GM23338 (cell line): ENCODE data around the gene C22orf15. TPM values are rescaled to one million over a fixed set of nuclear protein-coding genes. Genes with fewer than 3 reads are reported as not detected.

Source experiments
- ATAC-seq: fragments of 200-7000 bp; cut with Tn5 transposase; 3 replicates; pipeline ENCODE4 v1.9.1; 2020
- DNase-seq: peaks from one replicate; pipeline ENCODE4 v3.0.0-alpha.2; 2015; ENCODE audit warnings: low spot score
- H2AFZ ChIP-seq: fragments of 200-600 bp; sonication (generic); 2 replicates; pipeline ENCODE4 v1.8.0; 2016; ENCODE audit warnings: antibody characterized with exemption, mild to moderate bottlenecking, moderate library complexity
- H3F3A ChIP-seq: fragments of 200-600 bp; sonication (generic); replicated peaks from 2 replicates; pipeline ENCODE4 v1.8.0; 2017; ENCODE audit warnings: antibody characterized with exemption, mixed run types, low read depth
- H3K27ac ChIP-seq: fragments of 200-600 bp; sonication (generic); 2 replicates; pipeline ENCODE4 v1.6.1; 2016; ENCODE audit warnings: low read depth
- H3K27me3 ChIP-seq: fragments of 200-600 bp; sonication (generic); 2 replicates; pipeline ENCODE4 v1.8.0; 2016; ENCODE audit warnings: mild to moderate bottlenecking, mixed run types, moderate library complexity; ENCODE audit not compliant: insufficient read depth
- H3K36me3 ChIP-seq: fragments of 200-600 bp; sonication (generic); 2 replicates; pipeline ENCODE4 v1.8.0; 2016; ENCODE audit warnings: mild to moderate bottlenecking; ENCODE audit not compliant: insufficient read depth
- H3K4me1 ChIP-seq: fragments of 200-600 bp; sonication (generic); 2 replicates; pipeline ENCODE4 v1.8.0; 2016; ENCODE audit warnings: mild to moderate bottlenecking, moderate library complexity; ENCODE audit not compliant: insufficient read depth
- H3K4me2 ChIP-seq: fragments of 200-600 bp; sonication (generic); 2 replicates; pipeline ENCODE4 v1.7.1; 2017; ENCODE audit warnings: mixed run types
- H3K4me3 ChIP-seq: fragments of 200-600 bp; sonication (generic); 2 replicates; pipeline ENCODE4 v1.6.1; 2016; ENCODE audit warnings: mixed run types
- H3K79me2 ChIP-seq: fragments of 200-600 bp; sonication (generic); replicated peaks from 2 replicates; pipeline ENCODE4 v1.8.0; 2017; ENCODE audit warnings: mild to moderate bottlenecking; ENCODE audit not compliant: insufficient read depth
- H3K9me2 ChIP-seq: fragments of 200-600 bp; sonication (generic); 2 replicates; pipeline ENCODE4 v1.8.0; 2017; ENCODE audit not compliant: insufficient read depth
- H4K20me1 ChIP-seq: fragments of 200-600 bp; sonication (generic); replicated peaks from 2 replicates; pipeline ENCODE4 v1.8.0; 2017; ENCODE audit warnings: mild to moderate bottlenecking; ENCODE audit not compliant: insufficient read depth
- H3K27ac Mint-ChIP-seq: 2 replicates; pipeline ENCODE4 v1.8.0; 2020; ENCODE audit warnings: inconsistent platforms, mild to moderate bottlenecking, moderate library complexity, mixed read lengths
- H3K27me3 Mint-ChIP-seq: 3 replicates; pipeline ENCODE4 v1.8.0; 2022; ENCODE audit warnings: low read depth, mild to moderate bottlenecking, moderate library complexity, mixed read lengths, inconsistent platforms; ENCODE audit not compliant: insufficient read depth, poor library complexity
- H3K36me3 Mint-ChIP-seq: 3 replicates; pipeline ENCODE4 v1.8.0; 2021; ENCODE audit warnings: low read depth, mild to moderate bottlenecking, inconsistent platforms, moderate library complexity, mixed read lengths
- H3K4me1 Mint-ChIP-seq: 3 replicates; pipeline ENCODE4 v1.8.0; 2020; ENCODE audit warnings: mild to moderate bottlenecking, inconsistent platforms, mixed read lengths
- H3K4me3 Mint-ChIP-seq: 3 replicates; pipeline ENCODE4 v1.8.0; 2021; ENCODE audit warnings: moderate library complexity, mild to moderate bottlenecking, inconsistent platforms, mixed read lengths
- H3K9me3 Mint-ChIP-seq: 3 replicates; pipeline ENCODE4 v1.8.0; 2020; ENCODE audit warnings: moderate library complexity, mild to moderate bottlenecking, inconsistent platforms, mixed read lengths
- CREB1 ChIP-seq: fragments of 250-450 bp; sonication (Bioruptor Pico); IDR thresholded peaks from 2 replicates; pipeline ENCODE4 v1.5.0; 2020; ENCODE audit warnings: low read depth, mild to moderate bottlenecking, moderate library complexity
- JUNB ChIP-seq: IDR thresholded peaks from one replicate; pipeline ENCODE4 v1.6.1; 2016; ENCODE audit warnings: antibody characterized with exemption; ENCODE audit not compliant: unreplicated experiment
- NANOG ChIP-seq: IDR thresholded peaks from 2 replicates; pipeline ENCODE4 v1.6.1; 2016; ENCODE audit warnings: antibody characterized with exemption, borderline replicate concordance
- POLR2AphosphoS5 ChIP-seq: IDR thresholded peaks from 2 replicates; pipeline ENCODE4 v1.6.1; 2016; ENCODE audit warnings: antibody characterized with exemption, low read depth
- ZNF331 ChIP-seq: fragments of 250-450 bp; sonication (Bioruptor Pico); IDR thresholded peaks from 2 replicates; pipeline ENCODE4 v1.5.0; 2020; ENCODE audit warnings: low read depth, mild to moderate bottlenecking, moderate library complexity
- polyA plus RNA-seq: library from polyadenylated mRNA; unstranded; fragments of >200 nt; fragmentation: Nextera tagmentation; extraction: Ambion mirVana; gene quantifications from 2 replicates; pipeline ENCODE4 v1.2.1, GENCODE V29; 2016
- total RNA-seq: library from RNA; depleted of rRNA; stranded (reverse); fragments of >200 nt; shearing (Covaris generic); gene quantifications from 2 replicates; pipeline ENCODE4 v1.2.3, GENCODE V29; 2014
- TF ChIP-seq, protein P1 (sequence below): fragments of 250-450 bp; sonication (Bioruptor Pico); IDR thresholded peaks from 2 replicates; pipeline ENCODE4 v1.5.0; 2020; ENCODE audit warnings: mild to moderate bottlenecking, moderate library complexity
- TF ChIP-seq, protein P2 (sequence below): IDR thresholded peaks from 2 replicates; pipeline ENCODE4 v1.6.1; 2016; ENCODE audit warnings: antibody characterized with exemption

C22orf15 gene
- total and polyA plus RNA-seq, 2 experiments from 2014 or later, result 3.6 to 9.3 TPM

- TF ChIP-seq, protein P1, sequence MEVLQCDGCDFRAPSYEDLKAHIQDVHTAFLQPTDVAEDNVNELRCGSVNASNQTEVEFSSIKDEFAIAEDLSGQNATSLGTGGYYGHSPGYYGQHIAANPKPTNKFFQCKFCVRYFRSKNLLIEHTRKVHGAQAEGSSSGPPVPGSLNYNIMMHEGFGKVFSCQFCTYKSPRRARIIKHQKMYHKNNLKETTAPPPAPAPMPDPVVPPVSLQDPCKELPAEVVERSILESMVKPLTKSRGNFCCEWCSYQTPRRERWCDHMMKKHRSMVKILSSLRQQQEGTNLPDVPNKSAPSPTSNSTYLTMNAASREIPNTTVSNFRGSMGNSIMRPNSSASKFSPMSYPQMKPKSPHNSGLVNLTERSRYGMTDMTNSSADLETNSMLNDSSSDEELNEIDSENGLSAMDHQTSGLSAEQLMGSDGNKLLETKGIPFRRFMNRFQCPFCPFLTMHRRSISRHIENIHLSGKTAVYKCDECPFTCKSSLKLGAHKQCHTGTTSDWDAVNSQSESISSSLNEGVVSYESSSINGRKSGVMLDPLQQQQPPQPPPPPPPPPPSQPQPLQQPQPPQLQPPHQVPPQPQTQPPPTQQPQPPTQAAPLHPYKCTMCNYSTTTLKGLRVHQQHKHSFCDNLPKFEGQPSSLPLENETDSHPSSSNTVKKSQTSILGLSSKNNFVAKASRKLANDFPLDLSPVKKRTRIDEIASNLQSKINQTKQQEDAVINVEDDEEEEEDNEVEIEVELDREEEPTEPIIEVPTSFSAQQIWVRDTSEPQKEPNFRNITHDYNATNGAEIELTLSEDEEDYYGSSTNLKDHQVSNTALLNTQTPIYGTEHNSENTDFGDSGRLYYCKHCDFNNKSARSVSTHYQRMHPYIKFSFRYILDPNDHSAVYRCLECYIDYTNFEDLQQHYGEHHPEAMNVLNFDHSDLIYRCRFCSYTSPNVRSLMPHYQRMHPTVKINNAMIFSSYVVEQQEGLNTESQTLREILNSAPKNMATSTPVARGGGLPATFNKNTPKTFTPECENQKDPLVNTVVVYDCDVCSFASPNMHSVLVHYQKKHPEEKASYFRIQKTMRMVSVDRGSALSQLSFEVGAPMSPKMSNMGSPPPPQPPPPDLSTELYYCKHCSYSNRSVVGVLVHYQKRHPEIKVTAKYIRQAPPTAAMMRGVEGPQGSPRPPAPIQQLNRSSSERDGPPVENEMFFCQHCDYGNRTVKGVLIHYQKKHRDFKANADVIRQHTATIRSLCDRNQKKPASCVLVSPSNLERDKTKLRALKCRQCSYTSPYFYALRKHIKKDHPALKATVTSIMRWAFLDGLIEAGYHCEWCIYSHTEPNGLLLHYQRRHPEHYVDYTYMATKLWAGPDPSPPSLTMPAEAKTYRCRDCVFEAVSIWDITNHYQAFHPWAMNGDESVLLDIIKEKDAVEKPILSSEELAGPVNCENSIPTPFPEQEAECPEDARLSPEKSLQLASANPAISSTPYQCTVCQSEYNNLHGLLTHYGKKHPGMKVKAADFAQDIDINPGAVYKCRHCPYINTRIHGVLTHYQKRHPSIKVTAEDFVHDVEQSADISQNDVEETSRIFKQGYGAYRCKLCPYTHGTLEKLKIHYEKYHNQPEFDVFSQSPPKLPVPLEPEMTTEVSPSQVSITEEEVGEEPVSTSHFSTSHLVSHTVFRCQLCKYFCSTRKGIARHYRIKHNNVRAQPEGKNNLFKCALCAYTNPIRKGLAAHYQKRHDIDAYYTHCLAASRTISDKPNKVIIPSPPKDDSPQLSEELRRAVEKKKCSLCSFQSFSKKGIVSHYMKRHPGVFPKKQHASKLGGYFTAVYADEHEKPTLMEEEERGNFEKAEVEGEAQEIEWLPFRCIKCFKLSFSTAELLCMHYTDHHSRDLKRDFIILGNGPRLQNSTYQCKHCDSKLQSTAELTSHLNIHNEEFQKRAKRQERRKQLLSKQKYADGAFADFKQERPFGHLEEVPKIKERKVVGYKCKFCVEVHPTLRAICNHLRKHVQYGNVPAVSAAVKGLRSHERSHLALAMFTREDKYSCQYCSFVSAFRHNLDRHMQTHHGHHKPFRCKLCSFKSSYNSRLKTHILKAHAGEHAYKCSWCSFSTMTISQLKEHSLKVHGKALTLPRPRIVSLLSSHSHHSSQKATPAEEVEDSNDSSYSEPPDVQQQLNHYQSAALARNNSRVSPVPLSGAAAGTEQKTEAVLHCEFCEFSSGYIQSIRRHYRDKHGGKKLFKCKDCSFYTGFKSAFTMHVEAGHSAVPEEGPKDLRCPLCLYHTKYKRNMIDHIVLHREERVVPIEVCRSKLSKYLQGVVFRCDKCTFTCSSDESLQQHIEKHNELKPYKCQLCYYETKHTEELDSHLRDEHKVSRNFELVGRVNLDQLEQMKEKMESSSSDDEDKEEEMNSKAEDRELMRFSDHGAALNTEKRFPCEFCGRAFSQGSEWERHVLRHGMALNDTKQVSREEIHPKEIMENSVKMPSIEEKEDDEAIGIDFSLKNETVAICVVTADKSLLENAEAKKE, result no peak
These were observed 17.5 kb downstream of the C22orf15 start (continued) for GRCh38 chr22:23780146-23780748.

GRCh38 chr22:23781065-23781464, 18.3 kb downstream of the C22orf15 start:
- Mint-ChIP-seq H3K36me3 (no peaks in the 10 kb centered on the region; the same call in 2 of the 3 replicates), H3K4me1 (no peaks in the 10 kb centered on the region; the same call in 2 of the 3 replicates), H3K4me3 (no peak overlapping the region), H3K9me3 (no peaks in the 10 kb centered on the region), H3K27ac (no peak overlapping the region), H3K27me3 (peaks cover 6% of the 10 kb centered on the region)
- Histone ChIP-seq H3F3A (no peaks in the 10 kb centered on the region), H3K4me3 (no peak overlapping the region), H3K27me3 (no peaks in the 10 kb centered on the region), H3K79me2 (no peaks in the 10 kb centered on the region), H3K27ac (no peak overlapping the region), H3K4me1 (no peaks in the 10 kb centered on the region), H3K36me3 (no peaks in the 10 kb centered on the region), H3K9me2 (no peaks in the 10 kb centered on the region), H2AFZ (no peak overlapping the region), H3K4me2 (no peak overlapping the region), H4K20me1 (no peaks in the 10 kb centered on the region)
- DNase-seq (no peak), ATAC-seq (no peak)
- TF ChIP-seq NANOG, result no peak

- no peaks in the 10 kb centered on the region for H3K9me3 Mint-ChIP-seq
- no peak overlapping the region for H3K27ac ChIP-seq
- peaks cover 6% of the 10 kb centered on the region; the same call in 2 of the 3 replicates for H3K4me1 Mint-ChIP-seq
- no peaks in the 10 kb centered on the region for H3K79me2 ChIP-seq
- no peaks in the 10 kb centered on the region for H4K20me1 ChIP-seq
- no peaks in the 10 kb centered on the region; the same call in 2 of the 3 replicates for H3K36me3 Mint-ChIP-seq
- no peaks in the 10 kb centered on the region for H3K9me2 ChIP-seq
- H3K4me1 ChIP-seq, result peaks cover 6% of the 10 kb centered on the region; the same call in 1 of the 2 replicates
- no peak overlapping the region for H3K4me3 ChIP-seq
- no peaks in the 10 kb centered on the region for H3K27me3 ChIP-seq
- H3F3A ChIP-seq, result 0 out of 2 replicates have a peak, but pooled peaks cover 6% of the 10 kb centered on the region
- H3K27me3 Mint-ChIP-seq, result peaks cover 6% of the 10 kb centered on the region
- no peak overlapping the region for H3K27ac Mint-ChIP-seq
- no peak overlapping the region for H3K4me3 Mint-ChIP-seq
- ATAC-seq, result no peak
- DNase-seq, result no peak
- H2AFZ ChIP-seq, result no peak overlapping the region
- H3K36me3 ChIP-seq, result no peaks in the 10 kb centered on the region
- H3K4me2 ChIP-seq, result no peak overlapping the region
- TF ChIP-seq JUNB, result no peak
- no peak for TF ChIP-seq POLR2AphosphoS5
- TF ChIP-seq CREB1 (CRISPR knock-in tag), result no peak
- TF ChIP-seq, protein P2, sequence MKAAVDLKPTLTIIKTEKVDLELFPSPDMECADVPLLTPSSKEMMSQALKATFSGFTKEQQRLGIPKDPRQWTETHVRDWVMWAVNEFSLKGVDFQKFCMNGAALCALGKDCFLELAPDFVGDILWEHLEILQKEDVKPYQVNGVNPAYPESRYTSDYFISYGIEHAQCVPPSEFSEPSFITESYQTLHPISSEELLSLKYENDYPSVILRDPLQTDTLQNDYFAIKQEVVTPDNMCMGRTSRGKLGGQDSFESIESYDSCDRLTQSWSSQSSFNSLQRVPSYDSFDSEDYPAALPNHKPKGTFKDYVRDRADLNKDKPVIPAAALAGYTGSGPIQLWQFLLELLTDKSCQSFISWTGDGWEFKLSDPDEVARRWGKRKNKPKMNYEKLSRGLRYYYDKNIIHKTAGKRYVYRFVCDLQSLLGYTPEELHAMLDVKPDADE, result no peak
- no peak for TF ChIP-seq ZNF331 (CRISPR knock-in tag)
These were observed 18.9 kb downstream of the C22orf15 start for GRCh38 chr22:23781511-23782183.
